ENCODE data around the gene CPT1B.
A peak's percentile ranks its signal among the peaks of the same experiment; 100 is the strongest.
"Not testable (repeated sequence)": the region's sequence is repeated elsewhere in the genome, so short reads cannot be mapped to it uniquely, and the experiment has no call there.

The CPT1B gene

GRCh38 chr22:50545522-50546325, 32.5 kb downstream of the CPT1B start, which contains the start of gene KLHDC7B:
Gene KLHDC7B (plus strand): TSS chr22:50545899. CDS start chr22:50546244, 345 bp downstream.
- peak; percentile 28 for TF ChIP-seq CTCF (IDR thresholded peaks at IDR 0.05; ENCODE audit: low read depth, low read length)
- H3K4me3 ChIP-seq (replicated peaks in 1 of 2; ENCODE audit: low read depth in 2 of 2, low read length in 2 of 2), result no peak within 1 kb of the TSS
- DNase-seq (ENCODE audit: low read depth in 2 of 2), result peak in 1 of 2 donors; percentile 17

GRCh38 chr22:50544746-50545253, 33.4 kb downstream of the CPT1B start:
- no peak for TF ChIP-seq CTCF (IDR thresholded peaks at IDR 0.05; ENCODE audit: low read depth, low read length)
- no peak for DNase-seq (ENCODE audit: low read depth in 2 of 2)
- H3K4me3 ChIP-seq (replicated peaks in 1 of 2; ENCODE audit: low read depth in 2 of 2, low read length in 2 of 2), result no peak overlapping the region

GRCh38 chr22:50544078-50544745, 34.0 kb downstream of the CPT1B start:
- H3K4me3 ChIP-seq (replicated peaks in 1 of 2; ENCODE audit: low read depth in 2 of 2, low read length in 2 of 2), result peak overlapping the region in 1 of 2 donors; percentile 7
- peak; percentile 65 to 67 for DNase-seq (ENCODE audit: low read depth in 2 of 2)
- TF ChIP-seq CTCF (IDR thresholded peaks at IDR 0.05; ENCODE audit: low read depth, low read length), result peak; percentile 43

GRCh38 chr22:50542416-50542927, 35.8 kb downstream of the CPT1B start:
- peak in 1 of 2 donors; percentile 72 for DNase-seq (ENCODE audit: low read depth in 2 of 2)
- TF ChIP-seq CTCF (IDR thresholded peaks at IDR 0.05; ENCODE audit: low read depth, low read length), result peak; percentile 19
- no peak overlapping the region for H3K4me3 ChIP-seq (replicated peaks in 1 of 2; ENCODE audit: low read depth in 2 of 2, low read length in 2 of 2)

- DNase-seq (ENCODE audit: low read depth in 2 of 2), result peak; percentile 86 to 93
- H3K4me3 ChIP-seq (replicated peaks in 1 of 2; ENCODE audit: low read depth in 2 of 2, low read length in 2 of 2), result not testable (repeated sequence)
Observed at GRCh38 chr22:50541667-50542026, 36.6 kb downstream of the CPT1B start.

GRCh38 chr22:50540381-50540780, 37.8 kb downstream of the CPT1B start:
- no peak overlapping the region for H3K4me3 ChIP-seq (replicated peaks in 1 of 2; ENCODE audit: low read depth in 2 of 2, low read length in 2 of 2)
- TF ChIP-seq CTCF (IDR thresholded peaks at IDR 0.05; ENCODE audit: low read depth, low read length), result no peak
- no peak for DNase-seq (ENCODE audit: low read depth in 2 of 2)

GRCh38 chr22:50537765-50538164, 40.5 kb downstream of the CPT1B start:
- DNase-seq (ENCODE audit: low read depth in 2 of 2), result no peak
- no peak overlapping the region for H3K4me3 ChIP-seq (replicated peaks in 1 of 2; ENCODE audit: low read depth in 2 of 2, low read length in 2 of 2)
- no peak for TF ChIP-seq CTCF (IDR thresholded peaks at IDR 0.05; ENCODE audit: low read depth, low read length)

Measured in cardiac fibroblast (primary cell).